ENCODE data around the gene FBRSL1. TPM values are rescaled to one million over a fixed set of nuclear protein-coding genes. Genes with fewer than 3 reads are reported as not detected.

FBRSL1 gene
- total and polyA plus RNA-seq, 9 of the 15 experiments (the other 6 are each of a cell fraction or from before 2014, with no cell fraction given) = 0.24 to 129 (median 7.3) TPM

GRCh38 chr12:132454933-132455418 lies 35.0 kb upstream of the FBRSL1 start (continued):
- TF ChIP-seq NONO (IDR thresholded peaks at IDR 0.05; ENCODE audit: low read depth in 2 of 2, low read length in 1 of 2) (no peak), CBX5 (IDR thresholded peaks at IDR 0.05; ENCODE audit: borderline replicate concordance, low read depth) (no peak), ZBTB5 (IDR thresholded peaks at IDR 0.05) (no peak), ZNF124 (CRISPR knock-in tag; IDR thresholded peaks at IDR 0.05) (no peak)

- Histone ChIP-seq H3K4me1 (replicated peaks in 1 of 2; ENCODE audit: control insufficient read depth in 2 of 2, insufficient read depth in 2 of 2, low read length in 2 of 2) (peaks cover 0 to 40% of the 10 kb centered on the region in 2 experiments; a peak in 2 of 5 replicates), H3K4me2 (ENCODE audit: insufficient read depth, low read length) (no peak overlapping the region), H3K9ac (ENCODE audit: insufficient read depth in 1 of 2, low read depth in 2 of 2, low read length in 2 of 2) (no peak overlapping the region), H3K27ac (ENCODE audit: extremely low read depth, low read depth, low read length) (no peak overlapping the region; the same call in 2 of the 3 replicates), H2AFZ (ENCODE audit: low read depth, low read length) (no peak overlapping the region), H3K36me3 (ENCODE audit: control insufficient read depth, insufficient read depth, low read length) (no peaks in the 10 kb centered on the region), H4K20me1 (replicated peaks; ENCODE audit: control insufficient read depth, insufficient read depth, low read length) (no peaks in the 10 kb centered on the region), H3K79me2 (ENCODE audit: control insufficient read depth, insufficient read depth, low read length) (no peaks in the 10 kb centered on the region), H3K4me3 (no peak overlapping the region), H3K9me3 (replicated peaks; ENCODE audit: control insufficient read depth, insufficient read depth, low read depth, low read length) (peaks cover 7% of the 10 kb centered on the region; the same call in 1 of the 2 replicates), H3K27me3 (ENCODE audit: control insufficient read depth in 2 of 2, insufficient read depth in 2 of 2, low read length in 2 of 2) (peaks cover 30 to 55% of the 10 kb centered on the region in 2 experiments; a peak in 4 of 5 replicates), H3K9me1 (ENCODE audit: control insufficient read depth, insufficient read depth, low read length) (no peaks in the 10 kb centered on the region)
- in situ Hi-C loops (cut with MboI) (no loop called here), intact Hi-C loops (cut with micrococcal nuclease) (no loop called here)
- DNase-seq (ENCODE audit: extremely low read depth in 1 of 4, low spot score in 3 of 4) (no peak), FAIRE-seq (peak; percentile 29), ATAC-seq (no peak)
- BruUV-seq (replicated peaks) = no TSS peak
- 43% methylated on average over 14 of the region's 15 CpGs for WGBS (ENCODE audit: insufficient coverage, low coverage, missing lambda C conversion rate)
- POLR2A ChIA-PET = no interaction called here
- CTCF ChIA-PET (ENCODE audit: low intra/inter-chr PET ratio) = no interaction called here
- TF ChIP-seq STAG1 (CRISPR knock-in tag; IDR thresholded peaks at IDR 0.05; ENCODE audit: borderline replicate concordance) (no peak), ZBTB5 (IDR thresholded peaks at IDR 0.05) (no peak), ID3 (CRISPR knock-in tag; IDR thresholded peaks at IDR 0.05) (no peak), ID3 (tag; IDR thresholded peaks at IDR 0.05) (no peak), MTA1 (IDR thresholded peaks at IDR 0.05; ENCODE audit: borderline replicate concordance) (no peak)
These were observed 34.4 kb upstream of the FBRSL1 start for GRCh38 chr12:132455565-132455964.
